SJCRH30 (cell line): Measurements from ENCODE around the gene ARRDC1. TPM values are rescaled to one million over a fixed set of nuclear protein-coding genes. Genes with fewer than 3 reads are reported as not detected.
A peak's percentile ranks its signal among the peaks of the same experiment; 100 is the strongest.

Experiments
- DNase-seq, 2 experiments: peaks; one replicate each; pipeline ENCODE4 v3.0.0-alpha.2; 2015 to 2020
- H3K27ac ChIP-seq: fragments of 250-450 bp; sonication (Bioruptor Pico); 2 replicates; pipeline ENCODE4 v1.5.1; 2020; ENCODE audit warnings: mild to moderate bottlenecking, moderate library complexity
- H3K27me3 ChIP-seq: fragments of 250-450 bp; sonication (Bioruptor Pico); 2 replicates; pipeline ENCODE4 v1.5.1; 2020; ENCODE audit warnings: mild to moderate bottlenecking, moderate library complexity
- H3K36me3 ChIP-seq: fragments of 250-450 bp; sonication (Bioruptor Pico); 2 replicates; pipeline ENCODE4 v1.5.1; 2020; ENCODE audit warnings: mild to moderate bottlenecking, moderate library complexity
- H3K4me1 ChIP-seq: fragments of 250-450 bp; sonication (Bioruptor Pico); 2 replicates; pipeline ENCODE4 v1.5.1; 2020; ENCODE audit warnings: mild to moderate bottlenecking, moderate library complexity
- H3K4me3 ChIP-seq: fragments of 250-450 bp; sonication (Bioruptor Pico); 2 replicates; pipeline ENCODE4 v1.5.1; 2020; ENCODE audit warnings: mild to moderate bottlenecking, moderate library complexity
- H3K9me3 ChIP-seq: fragments of 250-450 bp; sonication (Bioruptor Pico); replicated peaks from 2 replicates; pipeline ENCODE4 v1.5.1; 2020; ENCODE audit warnings: mild to moderate bottlenecking, moderate library complexity
- total RNA-seq: library from RNA; depleted of rRNA; stranded (reverse); fragments of >200 nt; shearing (Covaris generic); gene quantifications from 2 replicates; pipeline ENCODE4 v1.2.3, GENCODE V29; 2014

ARRDC1 gene
- total RNA-seq, 1 experiment from 2014 or later, result 5.4 TPM

DNA sequence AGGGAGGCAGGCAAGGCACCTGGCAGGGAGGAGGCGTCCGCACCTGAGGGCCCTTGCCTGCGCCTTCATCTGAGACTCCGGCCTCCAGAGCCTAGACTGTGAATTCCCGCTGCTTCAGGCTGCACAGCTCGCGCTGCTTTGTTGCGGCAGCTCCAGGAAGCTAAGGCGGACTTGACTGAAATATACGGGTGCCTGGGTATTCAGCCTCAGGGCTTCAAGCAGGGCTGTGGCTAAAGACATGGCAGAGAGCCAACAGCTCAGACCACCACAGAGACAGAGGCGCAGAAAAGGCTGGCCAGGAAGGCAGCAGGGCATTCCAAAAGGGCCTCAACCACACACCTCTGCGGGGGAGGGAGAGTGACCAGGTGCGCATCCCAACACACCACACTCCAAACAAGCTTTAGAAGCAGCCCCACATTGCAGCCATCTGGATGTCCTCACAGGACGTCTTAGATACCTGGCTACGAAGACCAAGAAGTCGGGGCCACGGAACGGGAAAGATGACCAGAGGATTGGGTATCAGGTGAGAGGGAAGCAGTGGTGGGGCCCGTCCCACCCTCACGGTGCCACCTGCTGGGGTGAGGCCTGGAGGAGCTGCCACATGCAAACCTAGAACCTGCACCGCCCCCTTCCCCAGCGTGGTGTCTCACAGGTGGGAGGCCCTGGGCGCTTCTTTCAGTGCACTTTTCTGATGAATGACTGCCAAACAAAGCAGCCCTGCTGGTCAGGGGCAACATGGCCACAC is 25.1 kb upstream of the ARRDC1 start:
- H3K9me3 ChIP-seq, result no peaks in the 10 kb centered on the region
- peak; percentile 81 for DNase-seq
- H3K4me3 ChIP-seq, result no peak overlapping the region
- H3K27me3 ChIP-seq, result no peaks in the 10 kb centered on the region
- H3K27ac ChIP-seq, result no peak overlapping the region
- H3K36me3 ChIP-seq, result peaks cover 23% of the 10 kb centered on the region; the same call in 1 of the 2 replicates
- peaks cover 9% of the 10 kb centered on the region; the same call in 1 of the 2 replicates for H3K4me1 ChIP-seq

DNA sequence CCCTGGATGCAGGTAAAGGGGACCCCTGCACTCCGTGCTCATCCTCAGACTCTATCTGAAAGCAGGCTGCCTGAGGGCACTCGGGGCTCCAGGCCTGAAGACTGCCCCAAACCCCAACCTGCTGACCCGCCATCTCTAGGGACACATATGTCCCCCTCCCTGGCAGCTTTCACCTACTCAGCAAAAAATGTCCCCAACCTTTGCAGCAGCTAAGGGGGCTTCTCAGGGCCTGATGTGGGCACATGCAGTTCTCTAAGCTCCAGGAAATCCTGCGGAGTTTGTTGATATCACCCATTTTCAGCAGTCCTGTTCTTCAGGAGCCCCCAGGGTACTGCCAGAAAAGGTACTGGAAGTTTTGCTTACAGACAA is 24.5 kb upstream of the ARRDC1 start:
- Histone ChIP-seq H3K27ac (no peak overlapping the region), H3K36me3 (peaks cover 23% of the 10 kb centered on the region; the same call in 1 of the 2 replicates), H3K4me3 (no peak overlapping the region), H3K4me1 (peaks cover 9% of the 10 kb centered on the region; the same call in 1 of the 2 replicates), H3K27me3 (no peaks in the 10 kb centered on the region), H3K9me3 (no peaks in the 10 kb centered on the region)
- no peak for DNase-seq

DNA sequence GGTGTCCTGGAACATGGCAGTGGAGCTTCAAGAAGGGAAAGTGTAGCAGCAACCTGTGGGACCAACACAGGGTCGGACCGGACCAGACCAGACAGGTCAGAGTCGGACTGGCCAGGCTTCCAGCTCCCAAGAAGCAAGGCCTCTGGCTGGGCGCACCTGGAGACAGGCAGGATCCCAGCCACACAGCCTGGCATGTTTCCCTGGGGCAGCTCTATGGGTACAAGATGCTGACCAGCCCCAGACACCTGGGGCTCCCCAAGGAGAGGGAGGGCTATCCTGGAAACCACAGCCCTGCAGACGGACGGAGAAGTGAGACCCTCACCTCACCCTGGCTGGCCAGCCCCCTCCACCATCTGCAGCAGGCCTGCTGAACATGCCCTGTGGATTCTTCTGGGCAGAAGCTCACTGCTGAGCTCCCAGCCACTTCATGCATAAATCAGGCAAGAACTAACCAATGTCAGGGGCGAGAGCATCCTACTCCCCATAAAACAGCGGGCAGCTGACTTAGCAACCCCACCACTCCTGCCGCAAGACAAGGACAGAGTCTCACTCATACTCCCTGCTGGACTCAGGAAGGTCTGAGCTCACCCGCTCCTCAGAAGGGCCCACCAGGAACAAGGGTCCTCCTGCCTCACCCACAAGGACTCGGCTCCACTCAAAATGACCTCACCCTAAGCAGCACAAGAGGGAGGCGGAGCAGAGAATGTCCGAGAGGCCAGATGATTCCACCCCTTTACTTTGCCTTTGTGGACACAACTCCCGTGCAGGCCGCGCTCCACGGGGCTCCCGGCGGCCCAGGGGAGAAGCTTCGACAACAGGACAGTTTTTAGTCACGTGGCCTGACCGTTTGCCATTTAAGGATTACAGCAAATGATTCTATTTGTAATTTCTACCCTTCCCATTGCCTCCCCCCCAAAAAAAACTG is 23.9 kb upstream of the ARRDC1 start:
- H3K36me3 ChIP-seq, result peaks cover 25% of the 10 kb centered on the region

DNA sequence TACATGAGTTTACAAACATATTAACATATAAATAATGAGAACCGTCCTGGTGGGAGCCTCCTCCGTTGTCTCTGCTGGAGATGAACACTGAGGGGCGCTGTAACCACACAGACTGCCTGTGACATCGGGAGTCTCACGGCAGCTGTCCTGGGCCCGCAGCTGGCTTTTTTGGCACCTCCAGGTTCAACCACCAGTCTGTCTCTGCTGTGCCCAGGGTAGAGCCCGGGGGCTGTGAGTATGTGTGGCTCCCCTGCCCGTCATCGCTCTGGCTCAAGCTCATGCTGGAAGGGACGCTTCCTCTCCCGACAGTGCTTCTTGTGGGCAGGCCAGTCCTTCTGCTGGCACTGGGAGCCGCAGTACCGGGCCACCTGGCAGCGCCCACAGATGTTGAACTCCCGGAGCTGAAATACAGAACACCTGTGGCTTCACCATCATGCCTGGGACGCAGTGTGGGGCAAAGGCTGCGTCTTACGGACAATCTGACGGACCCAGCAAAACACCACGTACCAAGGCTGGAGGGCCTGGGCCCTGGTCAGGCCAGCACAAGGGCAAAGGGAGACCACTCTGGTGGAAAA is 23.1 kb upstream of the ARRDC1 start:
- Histone ChIP-seq H3K4me1 (peaks cover 9% of the 10 kb centered on the region; the same call in 1 of the 2 replicates), H3K27me3 (no peaks in the 10 kb centered on the region), H3K4me3 (no peak overlapping the region), H3K27ac (no peak overlapping the region), H3K9me3 (no peaks in the 10 kb centered on the region), H3K36me3 (peaks cover 32% of the 10 kb centered on the region)
- DNase-seq, result peak; percentile 56 to 62

More for the DNA sequence above, 23.9 kb upstream of the ARRDC1 start:
- DNase-seq, result no peak
- H3K27me3 ChIP-seq, result no peaks in the 10 kb centered on the region
- H3K27ac ChIP-seq, result no peak overlapping the region
- no peaks in the 10 kb centered on the region for H3K9me3 ChIP-seq
- no peak overlapping the region for H3K4me3 ChIP-seq
- peaks cover 9% of the 10 kb centered on the region; the same call in 1 of the 2 replicates for H3K4me1 ChIP-seq

DNA sequence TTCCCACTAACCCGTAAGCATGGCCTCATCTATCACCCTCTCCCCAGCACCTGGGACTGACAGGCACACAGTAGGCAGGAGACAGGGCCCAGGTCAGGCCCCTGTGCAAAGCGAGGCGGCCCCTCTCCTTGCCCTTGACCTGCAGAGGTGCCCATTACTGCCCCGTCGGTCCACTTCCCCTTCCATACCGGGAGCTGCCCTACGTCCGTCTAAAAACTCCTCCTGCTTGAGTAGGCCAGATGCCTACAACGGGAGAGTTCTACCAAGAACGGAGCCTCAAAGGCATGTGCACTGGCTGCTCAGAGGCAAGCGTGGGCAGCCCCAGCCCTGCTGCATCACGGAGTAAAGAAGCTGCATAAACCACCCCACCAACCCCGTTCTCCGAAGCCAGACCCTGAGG is 22.1 kb upstream of the ARRDC1 start:
- H3K4me1 ChIP-seq, result peaks cover 9% of the 10 kb centered on the region; the same call in 1 of the 2 replicates
- peaks cover 42% of the 10 kb centered on the region for H3K36me3 ChIP-seq
- no peak overlapping the region for H3K27ac ChIP-seq
- no peaks in the 10 kb centered on the region for H3K9me3 ChIP-seq
- no peaks in the 10 kb centered on the region for H3K27me3 ChIP-seq
- no peak for DNase-seq
- H3K4me3 ChIP-seq, result no peak overlapping the region

DNA sequence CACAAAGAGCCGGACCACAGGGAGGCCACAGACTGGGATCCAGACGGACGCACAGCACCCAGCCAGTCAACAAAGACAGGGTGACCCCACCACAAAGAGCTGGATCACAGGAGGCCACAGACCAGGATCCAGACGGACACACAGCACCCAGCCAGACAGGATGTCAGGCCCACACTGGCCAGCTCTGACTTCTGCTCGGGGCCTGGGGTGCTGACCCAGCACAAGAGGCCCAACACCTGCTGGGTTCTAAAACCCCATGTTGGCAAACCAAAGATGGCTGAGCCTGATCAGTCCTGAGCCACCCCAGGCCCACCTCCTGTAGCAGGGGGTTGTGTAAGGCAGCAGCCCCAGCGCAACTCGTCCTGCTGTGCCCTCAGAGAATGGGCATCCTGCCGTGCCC is 21.5 kb upstream of the ARRDC1 start:
- Histone ChIP-seq H3K27ac (no peak overlapping the region), H3K4me3 (no peak overlapping the region), H3K36me3 (peaks cover 45% of the 10 kb centered on the region), H3K4me1 (peaks cover 9% of the 10 kb centered on the region; the same call in 1 of the 2 replicates), H3K27me3 (no peaks in the 10 kb centered on the region), H3K9me3 (no peaks in the 10 kb centered on the region)
- no peak for DNase-seq

DNA sequence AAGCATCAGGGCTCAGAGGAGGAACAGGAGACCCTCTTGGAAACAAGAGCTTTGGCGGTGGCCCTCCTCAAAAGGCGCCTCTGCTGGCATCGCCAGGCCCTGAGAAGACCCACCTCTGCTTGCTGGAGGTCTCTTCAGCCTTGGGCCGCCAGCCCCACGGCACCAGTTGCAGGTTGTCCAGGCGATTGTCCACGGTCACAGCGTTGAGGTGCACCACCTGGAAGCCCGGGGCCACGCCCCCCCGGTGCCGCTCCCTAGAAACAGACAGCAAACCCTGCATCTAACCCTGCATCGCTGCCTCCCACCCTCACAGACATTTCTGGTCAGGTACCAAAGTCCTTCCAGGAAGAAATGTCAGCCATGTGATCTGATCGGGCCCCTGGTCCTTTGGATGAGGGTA is 18.6 kb upstream of the ARRDC1 start:
- Histone ChIP-seq H3K36me3 (peaks cover 40% of the 10 kb centered on the region), H3K27ac (no peak overlapping the region), H3K9me3 (no peaks in the 10 kb centered on the region), H3K27me3 (no peaks in the 10 kb centered on the region), H3K4me3 (no peak overlapping the region), H3K4me1 (no peaks in the 10 kb centered on the region)
- no peak for DNase-seq

DNA sequence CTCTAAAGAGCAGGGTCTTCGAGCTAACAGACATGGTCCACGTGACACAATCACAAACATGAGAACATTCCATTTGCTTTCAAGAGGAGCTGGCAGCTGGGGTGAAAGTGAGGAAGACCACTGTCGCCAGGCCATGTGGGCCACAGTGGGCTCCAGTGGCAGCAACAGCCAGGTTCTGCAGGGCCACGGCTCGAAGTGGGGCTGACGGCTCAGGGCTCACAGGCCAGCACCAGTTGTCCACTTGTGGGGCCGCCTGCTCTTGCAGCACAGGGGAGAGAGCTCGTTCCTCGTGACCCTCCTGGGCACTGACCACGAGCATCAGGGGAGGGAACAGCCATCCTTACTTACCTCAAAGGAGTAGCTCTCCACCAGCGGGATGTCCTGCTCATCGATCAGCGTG is 17.2 kb upstream of the ARRDC1 start:
- Histone ChIP-seq H3K27me3 (no peaks in the 10 kb centered on the region), H3K4me1 (no peaks in the 10 kb centered on the region), H3K4me3 (no peak overlapping the region), H3K27ac (no peak overlapping the region), H3K36me3 (peaks cover 31% of the 10 kb centered on the region), H3K9me3 (no peaks in the 10 kb centered on the region)
- DNase-seq, result no peak

DNA sequence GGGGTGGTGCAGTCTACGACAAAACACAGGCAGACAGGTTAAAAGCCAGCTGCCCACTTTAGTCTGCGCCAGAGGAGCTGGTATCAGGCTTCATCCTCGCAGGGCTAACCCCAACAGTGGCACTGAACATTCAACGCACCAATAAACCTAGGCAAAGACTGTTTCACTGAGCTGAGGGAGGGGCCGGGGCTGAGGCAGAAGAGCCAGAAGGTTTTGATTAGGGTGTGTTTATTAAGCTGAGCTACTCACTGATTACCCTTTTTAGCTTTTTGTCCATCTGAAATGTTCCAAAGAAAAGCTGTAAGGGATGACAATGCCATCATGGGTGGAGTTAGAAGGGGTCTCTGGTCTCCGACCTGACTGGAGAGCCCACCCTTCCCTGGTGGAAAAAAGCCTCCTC is 16.6 kb upstream of the ARRDC1 start:
- H3K9me3 ChIP-seq, result no peaks in the 10 kb centered on the region
- H3K27me3 ChIP-seq, result no peaks in the 10 kb centered on the region
- H3K4me3 ChIP-seq, result no peak overlapping the region; the same call in 1 of the 2 replicates
- DNase-seq, result no peak
- H3K27ac ChIP-seq, result no peak overlapping the region
- peaks cover 29% of the 10 kb centered on the region for H3K36me3 ChIP-seq
- H3K4me1 ChIP-seq, result no peaks in the 10 kb centered on the region

DNA sequence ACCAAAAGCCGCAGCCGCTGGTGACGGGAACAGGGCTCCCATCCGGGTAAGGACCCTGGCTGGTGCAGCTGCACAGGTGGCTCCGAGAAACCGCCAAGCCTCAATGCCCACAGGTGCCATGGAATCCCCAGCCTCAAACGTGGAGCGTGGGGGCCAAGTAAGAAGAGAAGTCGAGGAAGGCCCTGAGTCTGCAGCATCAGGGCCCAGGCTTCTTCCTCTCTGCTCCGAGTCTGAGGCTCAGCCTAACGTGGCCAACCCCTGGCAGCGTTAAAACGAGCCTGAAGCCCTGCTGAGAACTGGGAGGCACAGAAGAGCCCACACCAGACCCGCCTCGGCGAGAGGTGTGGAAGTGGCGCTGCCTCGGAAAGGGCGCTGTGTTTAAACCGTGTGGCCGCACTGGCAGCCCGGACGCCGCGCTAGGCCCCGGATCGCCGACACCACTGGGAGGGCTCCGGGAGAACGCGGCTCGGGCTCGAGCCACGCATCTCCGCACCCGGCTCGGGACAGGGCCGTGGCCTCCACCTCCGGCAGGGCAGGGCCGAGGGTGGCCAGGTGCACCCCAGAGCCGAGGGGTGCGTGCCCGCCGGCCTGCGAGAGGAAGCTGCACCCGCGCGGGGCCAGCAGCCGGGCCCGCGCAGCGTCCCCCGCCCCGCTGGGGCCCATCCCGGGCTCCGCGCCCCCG is 15.9 kb upstream of the ARRDC1 start:
- H3K27me3 ChIP-seq, result no peaks in the 10 kb centered on the region
- H3K4me3 ChIP-seq, result peak overlapping the region; percentile 89
- peaks cover 29% of the 10 kb centered on the region for H3K36me3 ChIP-seq
- no peaks in the 10 kb centered on the region for H3K9me3 ChIP-seq
- no peak overlapping the region for H3K27ac ChIP-seq
- DNase-seq, result no peak
- no peaks in the 10 kb centered on the region for H3K4me1 ChIP-seq

DNA sequence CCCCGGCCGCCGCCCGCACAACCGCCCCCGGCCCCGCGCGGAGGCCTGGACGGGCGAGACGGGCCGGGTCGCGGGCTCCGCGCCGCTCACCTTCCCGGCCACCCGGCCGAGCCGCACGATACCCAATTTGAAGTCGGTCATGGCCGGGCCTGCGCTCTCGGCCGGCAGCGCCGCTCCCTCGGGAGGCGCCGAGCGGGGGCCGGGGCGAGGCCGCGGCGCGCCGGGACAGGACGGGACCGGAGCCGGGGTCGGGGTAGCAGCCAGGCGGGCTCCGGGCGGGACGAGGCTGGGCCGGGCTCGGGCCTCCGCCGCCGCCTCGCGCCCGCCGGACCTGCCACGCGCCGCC is 15.4 kb upstream of the ARRDC1 start:
- no peaks in the 10 kb centered on the region for H3K9me3 ChIP-seq
- no peaks in the 10 kb centered on the region for H3K4me1 ChIP-seq
- H3K4me3 ChIP-seq, result peak overlapping the region; percentile 89
- no peak for DNase-seq
- H3K27ac ChIP-seq, result no peak overlapping the region
- no peaks in the 10 kb centered on the region for H3K27me3 ChIP-seq
- peaks cover 27% of the 10 kb centered on the region for H3K36me3 ChIP-seq

DNA sequence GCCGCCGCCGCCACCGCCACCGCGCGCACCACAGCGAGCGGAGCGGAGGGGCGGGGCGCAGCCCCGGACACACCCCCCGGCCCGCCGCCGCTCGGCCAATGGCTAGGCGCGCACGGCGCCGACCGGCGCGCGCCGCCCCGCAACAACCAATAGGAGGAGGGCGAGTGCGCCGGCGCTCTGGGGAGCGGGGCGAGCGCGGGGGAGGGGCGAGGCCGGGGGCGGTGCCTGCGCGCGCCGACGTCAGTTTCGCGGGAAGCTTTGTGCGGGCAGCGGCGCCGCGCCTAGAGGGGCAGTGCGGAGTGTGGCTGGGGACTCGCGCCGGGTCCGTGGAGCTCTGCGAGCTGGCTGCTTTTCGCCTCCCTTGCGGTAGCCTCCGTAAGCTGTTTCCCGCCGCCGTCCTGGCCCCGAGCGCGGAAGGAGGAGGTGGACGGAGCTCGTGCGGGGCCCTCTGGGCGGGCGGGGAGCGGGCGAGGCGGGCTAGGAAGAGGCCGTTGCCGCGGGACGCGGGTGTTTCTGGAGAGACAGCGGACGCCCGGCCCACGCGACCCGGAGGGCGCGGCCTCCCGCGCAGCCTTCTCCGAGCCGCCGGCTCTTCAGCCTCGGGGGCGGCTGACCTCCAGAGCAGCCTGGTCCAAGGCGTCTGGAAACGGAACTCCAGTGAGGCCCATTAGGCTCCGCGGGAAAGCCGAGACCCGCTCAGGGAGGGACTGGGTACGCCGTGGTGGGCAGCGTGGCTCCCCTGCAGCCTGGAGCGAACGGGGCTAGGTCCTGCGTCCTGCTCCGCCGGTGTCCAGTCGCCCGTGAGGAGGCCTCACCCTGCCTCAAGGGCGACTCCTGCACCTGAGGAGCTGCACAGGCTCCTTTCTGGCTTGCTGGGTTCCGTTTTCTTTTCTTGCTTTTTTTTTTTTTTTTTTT is 14.8 kb upstream of the ARRDC1 start, which contains the start of gene ZMYND19:
ZMYND19 (minus strand) TSS at position 44 of the 915 bp plus-strand sequence. CDS start 249 bp downstream, outside the sequence.
- Histone ChIP-seq H3K27me3 (no peaks in the 10 kb centered on the region), H3K27ac (peak within 1 kb of the TSS; percentile 36), H3K9me3 (no peaks in the 10 kb centered on the region), H3K4me1 (no peaks in the 10 kb centered on the region), H3K36me3 (peaks cover 24% of the 10 kb centered on the region), H3K4me3 (peak within 1 kb of the TSS; percentile 89)
- DNase-seq, result peak; percentile 85 to 94

DNA sequence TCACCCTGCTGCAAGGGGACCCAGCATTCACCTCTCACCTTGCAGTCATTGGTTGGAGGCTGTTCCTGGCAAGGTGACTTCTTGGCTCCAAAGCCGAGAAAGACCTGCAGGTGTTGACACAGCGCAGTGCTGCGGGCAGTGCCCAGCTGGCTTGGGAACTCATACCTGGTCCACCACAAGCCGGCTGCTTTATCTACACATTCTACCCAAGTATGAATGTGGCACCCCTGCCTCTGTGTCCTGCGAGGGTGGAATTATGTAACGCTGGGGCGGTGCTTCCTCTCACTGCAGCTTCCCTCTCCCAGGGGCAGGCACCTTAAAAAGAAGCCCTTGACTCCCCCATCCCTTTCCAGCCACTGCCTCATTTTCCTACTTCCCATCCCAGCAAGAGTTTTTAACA is 12.7 kb upstream of the ARRDC1 start:
- Histone ChIP-seq H3K9me3 (no peaks in the 10 kb centered on the region), H3K27me3 (no peaks in the 10 kb centered on the region), H3K4me3 (no peak overlapping the region), H3K4me1 (no peaks in the 10 kb centered on the region), H3K36me3 (peaks cover 9% of the 10 kb centered on the region), H3K27ac (no peak overlapping the region)
- DNase-seq, result no peak
